Measurements from ENCODE around the gene LRRC42. TPM values are rescaled to one million over a fixed set of nuclear protein-coding genes. Genes with fewer than 3 reads are reported as not detected.

Gene LRRC42
- total RNA-seq, 1 donor from 2014 or later, result 69.1 TPM

GRCh38 chr1:53913352-53914033, 32.7 kb upstream of the LRRC42 start:
- Mint-ChIP-seq H3K36me3 (peaks cover 10% of the 10 kb centered on the region), H3K9me3 (no peaks in the 10 kb centered on the region), H3K27me3 (ENCODE audit: insufficient read depth, low read depth) (no peaks in the 10 kb centered on the region), H3K4me1 (peaks cover 7% of the 10 kb centered on the region), H3K27ac (peak overlapping the region; percentile 21), H3K4me3 (no peak overlapping the region)
- Histone ChIP-seq H3K27me3 (no peaks in the 10 kb centered on the region), H3K36me3 (no peaks in the 10 kb centered on the region), H3K9me3 (ENCODE audit: low read depth) (no peaks in the 10 kb centered on the region), H3K79me2 (ENCODE audit: low read depth) (no peaks in the 10 kb centered on the region), H2AFZ (replicated peaks) (no peak overlapping the region), H4K20me1 (ENCODE audit: low read depth) (no peaks in the 10 kb centered on the region), H3K9ac (no peak overlapping the region), H3F3A (ENCODE audit: low read depth) (no peaks in the 10 kb centered on the region), H3K27ac (no peak overlapping the region), H3K4me1 (peaks cover 18% of the 10 kb centered on the region), H3K4me2 (no peak overlapping the region), H3K4me3 (no peak overlapping the region)
- TF ChIP-seq EZH2phosphoT487 (IDR thresholded peaks at IDR 0.05), result no peak
- TF ChIP-seq CTCF (IDR thresholded peaks at IDR 0.05), result no peak
- TF ChIP-seq EZH2 (IDR thresholded peaks at IDR 0.05), result no peak
- peak; percentile 15 for DNase-seq (ENCODE audit: low spot score)

- Mint-ChIP-seq H3K4me3 (no peak overlapping the region), H3K9me3 (no peaks in the 10 kb centered on the region), H3K27me3 (ENCODE audit: insufficient read depth, low read depth) (no peaks in the 10 kb centered on the region), H3K36me3 (peaks cover 33% of the 10 kb centered on the region), H3K27ac (no peak overlapping the region), H3K4me1 (peaks cover 7% of the 10 kb centered on the region)
- H3K27me3 ChIP-seq, result no peaks in the 10 kb centered on the region
- H3K4me1 ChIP-seq, result peaks cover 14% of the 10 kb centered on the region
- no peaks in the 10 kb centered on the region for H4K20me1 ChIP-seq (ENCODE audit: low read depth)
- TF ChIP-seq EZH2phosphoT487 (IDR thresholded peaks at IDR 0.05) (no peak), EZH2 (IDR thresholded peaks at IDR 0.05) (no peak), CTCF (IDR thresholded peaks at IDR 0.05) (no peak)
- H3K36me3 ChIP-seq, result peaks cover 8% of the 10 kb centered on the region
- no peaks in the 10 kb centered on the region for H3F3A ChIP-seq (ENCODE audit: low read depth)
- DNase-seq (ENCODE audit: low spot score), result no peak
- no peak overlapping the region for H3K4me2 ChIP-seq
- H3K79me2 ChIP-seq (ENCODE audit: low read depth), result no peaks in the 10 kb centered on the region
- H3K9ac ChIP-seq, result no peak overlapping the region
- no peak overlapping the region for H2AFZ ChIP-seq (replicated peaks)
- H3K27ac ChIP-seq, result no peak overlapping the region
- no peak overlapping the region for H3K4me3 ChIP-seq
- no peaks in the 10 kb centered on the region for H3K9me3 ChIP-seq (ENCODE audit: low read depth)
These were observed 27.8 kb upstream of the LRRC42 start for GRCh38 chr1:53918343-53918742.

- H3K4me1 ChIP-seq, result peaks cover under 1% of the 10 kb centered on the region
- no peaks in the 10 kb centered on the region for H4K20me1 ChIP-seq (ENCODE audit: low read depth)
- H3F3A ChIP-seq (ENCODE audit: low read depth), result peaks cover 3% of the 10 kb centered on the region
- no peak for DNase-seq (ENCODE audit: low spot score)
- no peaks in the 10 kb centered on the region for H3K27me3 Mint-ChIP-seq (ENCODE audit: insufficient read depth, low read depth)
- no peak overlapping the region for H3K4me3 ChIP-seq
- TF ChIP-seq EZH2 (IDR thresholded peaks at IDR 0.05) (no peak), EZH2phosphoT487 (IDR thresholded peaks at IDR 0.05) (no peak), CTCF (IDR thresholded peaks at IDR 0.05) (no peak)
- H3K4me3 Mint-ChIP-seq, result no peak overlapping the region
- no peaks in the 10 kb centered on the region for H3K27me3 ChIP-seq
- H3K36me3 Mint-ChIP-seq, result peaks cover 36% of the 10 kb centered on the region
- peaks cover 8% of the 10 kb centered on the region for H3K36me3 ChIP-seq
- no peaks in the 10 kb centered on the region for H3K9me3 ChIP-seq (ENCODE audit: low read depth)
- H3K4me2 ChIP-seq, result no peak overlapping the region
- no peaks in the 10 kb centered on the region for H3K9me3 Mint-ChIP-seq
- H3K27ac Mint-ChIP-seq, result no peak overlapping the region
- H3K79me2 ChIP-seq (ENCODE audit: low read depth), result no peaks in the 10 kb centered on the region
- no peaks in the 10 kb centered on the region for H3K4me1 Mint-ChIP-seq
- no peak overlapping the region for H2AFZ ChIP-seq (replicated peaks)
- no peak overlapping the region for H3K27ac ChIP-seq
- no peak overlapping the region for H3K9ac ChIP-seq
These were observed 26.5 kb upstream of the LRRC42 start for GRCh38 chr1:53919675-53920066.
